Mesenchymal stem cell (in vitro differentiated cells and primary cell): ENCODE data around the gene NUDT4B.
"Not testable (repeated sequence)": the region's sequence is repeated elsewhere in the genome, so short reads cannot be mapped to it uniquely, and the experiment has no call there.

Experiments
- DNase-seq: peaks from one replicate; pipeline ENCODE4 v3.0.0-alpha.2; 2013
- H2AFZ ChIP-seq: one replicate; pipeline ENCODE4 v1.6.1; 2013; ENCODE audit warnings: low read depth, mild to moderate bottlenecking, control low read depth, inconsistent platforms, low read length, moderate library complexity
- H2AK5ac ChIP-seq: 2 replicates; pipeline ENCODE4 v1.6.1; 2013; ENCODE audit warnings: low read length, moderate library complexity, mild to moderate bottlenecking, inconsistent platforms; ENCODE audit not compliant: severe bottlenecking
- H2BK120ac ChIP-seq: one replicate; pipeline ENCODE4 v1.6.1; 2013; ENCODE audit warnings: low read depth, mild to moderate bottlenecking, inconsistent platforms, low read length, moderate library complexity
- H2BK12ac ChIP-seq, 2 experiments: one replicate each; pipeline ENCODE4 v1.6.1; 2013; ENCODE audit warnings: inconsistent platforms in 2 of 2, low read length in 2 of 2, mild to moderate bottlenecking in 2 of 2, moderate library complexity in 2 of 2, control low read depth in 1 of 2
- H2BK15ac ChIP-seq: one replicate; pipeline ENCODE4 v1.6.1; 2013; ENCODE audit warnings: mild to moderate bottlenecking, low read depth, inconsistent platforms; ENCODE audit not compliant: poor library complexity, severe bottlenecking
- H2BK5ac ChIP-seq: 2 replicates; pipeline ENCODE4 v1.6.1; 2013; ENCODE audit warnings: low read depth, mild to moderate bottlenecking, low read length, control low read depth, inconsistent platforms; ENCODE audit not compliant: poor library complexity, severe bottlenecking
- H3K14ac ChIP-seq, 2 experiments: one replicate each; pipeline ENCODE4 v1.6.1; 2013; ENCODE audit warnings: inconsistent platforms in 2 of 2, low read length in 2 of 2, control low read depth in 1 of 2, mild to moderate bottlenecking in 1 of 2, moderate library complexity in 1 of 2
- H3K18ac ChIP-seq, 2 experiments: one replicate each; pipeline ENCODE4 v1.6.1; 2013; ENCODE audit warnings: inconsistent platforms in 2 of 2, low read length in 2 of 2, control low read depth in 1 of 2, low read depth in 1 of 2, mild to moderate bottlenecking in 1 of 2
- H3K23ac ChIP-seq, 2 experiments: one replicate each; pipeline ENCODE4 v1.6.1; 2013; ENCODE audit warnings: inconsistent platforms in 2 of 2, low read length in 2 of 2, mild to moderate bottlenecking in 2 of 2, moderate library complexity in 2 of 2, control low read depth in 1 of 2
- H3K27ac ChIP-seq: 2 replicates; pipeline ENCODE4 v1.5.1; 2013; ENCODE audit warnings: mild to moderate bottlenecking, moderate library complexity, low read length, control low read depth, inconsistent platforms; ENCODE audit not compliant: poor library complexity, severe bottlenecking
- H3K27me3 ChIP-seq, 2 experiments: 2 replicates each; pipeline versions ENCODE4 v1.6.1 to v1.7.0; 2013; ENCODE audit warnings: low read length in 2 of 2, mild to moderate bottlenecking in 2 of 2, moderate library complexity in 2 of 2, control low read depth in 1 of 2, inconsistent platforms in 1 of 2; ENCODE audit not compliant: control insufficient read depth in 1 of 2, insufficient read depth in 1 of 2
- H3K36me3 ChIP-seq, 2 experiments: 2 replicates each; pipeline versions ENCODE4 v1.6.1 to v1.7.0; 2013; ENCODE audit warnings: low read length in 2 of 2, control low read depth in 1 of 2, inconsistent platforms in 1 of 2, low read depth in 1 of 2, mild to moderate bottlenecking in 1 of 2; ENCODE audit not compliant: insufficient read depth in 2 of 2, control insufficient read depth in 1 of 2
- H3K4ac ChIP-seq, 2 experiments: one replicate each; pipeline ENCODE4 v1.6.1; 2013; ENCODE audit warnings: inconsistent platforms in 2 of 2, low read length in 2 of 2, mild to moderate bottlenecking in 2 of 2, moderate library complexity in 2 of 2, control low read depth in 1 of 2, low read depth in 1 of 2
- H3K4me1 ChIP-seq: 2 replicates; pipeline ENCODE4 v1.6.1; 2013; ENCODE audit warnings: low read depth, low read length, control low read depth; ENCODE audit not compliant: control insufficient read depth, insufficient read depth
- H3K4me2 ChIP-seq: 2 replicates; pipeline ENCODE4 v1.6.1; 2013; ENCODE audit warnings: low read length, mild to moderate bottlenecking, inconsistent platforms; ENCODE audit not compliant: poor library complexity, severe bottlenecking
- H3K4me3 ChIP-seq, 2 experiments: 2 replicates each; pipeline versions ENCODE4 v1.5.1 to v1.7.0; 2013; ENCODE audit warnings: low read length in 2 of 2, mild to moderate bottlenecking in 2 of 2, control low read depth in 1 of 2, low read depth in 1 of 2; ENCODE audit not compliant: insufficient read depth in 1 of 2
- H3K79me1 ChIP-seq: replicated peaks from 2 replicates; pipeline ENCODE4 v1.6.1; 2013; ENCODE audit warnings: mild to moderate bottlenecking, control low read depth, low read length, inconsistent platforms; ENCODE audit not compliant: poor library complexity, severe bottlenecking
- H3K9ac ChIP-seq: 2 replicates; pipeline ENCODE4 v1.7.0; 2013; ENCODE audit warnings: mild to moderate bottlenecking, low read length, moderate library complexity
- H3K9me3 ChIP-seq: 2 replicates; pipeline ENCODE4 v1.7.0; 2013; ENCODE audit warnings: mild to moderate bottlenecking, low read length; ENCODE audit not compliant: control insufficient read depth
- H4K8ac ChIP-seq: one replicate; pipeline ENCODE4 v1.6.1; 2013; ENCODE audit warnings: inconsistent platforms, mild to moderate bottlenecking, low read length, moderate library complexity
- H4K91ac ChIP-seq: one replicate; pipeline ENCODE4 v1.6.1; 2013; ENCODE audit warnings: mild to moderate bottlenecking, low read length, inconsistent platforms
- WGBS: methylation state at CpG from one replicate; pipeline ENCODE4 v1.1.7; 2013; ENCODE audit warnings: mixed read lengths; 5-methylcytosine and 5-hydroxymethylcytosine counted together

NUDT4B gene

GRCh38 chr1:148715518-148715917 lies 33.1 kb upstream of the NUDT4B start:
- not testable (repeated sequence) for H3K23ac ChIP-seq, H3K4ac ChIP-seq, H3K9ac ChIP-seq, DNase-seq, H2BK15ac ChIP-seq, H4K91ac ChIP-seq, H2BK12ac ChIP-seq, H4K8ac ChIP-seq, H3K4me2 ChIP-seq, H3K18ac ChIP-seq, H2AK5ac ChIP-seq, H3K36me3 ChIP-seq, H2BK120ac ChIP-seq, H3K27me3 ChIP-seq, H3K27ac ChIP-seq, H3K79me1 ChIP-seq, H3K4me3 ChIP-seq, H3K14ac ChIP-seq, H2BK5ac ChIP-seq, H2AFZ ChIP-seq, H3K9me3 ChIP-seq, H3K4me1 ChIP-seq
- no CpG with 5 or more reads among the region's 3 CpGs for WGBS

- not testable (repeated sequence) for H3K14ac ChIP-seq, DNase-seq, H2BK12ac ChIP-seq, H3K18ac ChIP-seq, H2BK5ac ChIP-seq, H3K4me1 ChIP-seq, H3K4me3 ChIP-seq, H3K79me1 ChIP-seq, H3K23ac ChIP-seq, H4K8ac ChIP-seq, H2AFZ ChIP-seq, H3K27ac ChIP-seq, H3K9ac ChIP-seq, H3K4ac ChIP-seq, H4K91ac ChIP-seq, H2AK5ac ChIP-seq, H3K4me2 ChIP-seq, H3K27me3 ChIP-seq, H2BK120ac ChIP-seq, H3K36me3 ChIP-seq, H3K9me3 ChIP-seq, H2BK15ac ChIP-seq
- WGBS = no CpG with 5 or more reads among the region's 1 CpG
Observed at GRCh38 chr1:148716966-148717520, 31.5 kb upstream of the NUDT4B start.

- H3K18ac ChIP-seq, H3K9ac ChIP-seq, H3K27me3 ChIP-seq, H4K8ac ChIP-seq, DNase-seq, H2BK15ac ChIP-seq, H3K36me3 ChIP-seq, H3K14ac ChIP-seq, H3K4ac ChIP-seq, H3K4me1 ChIP-seq, H3K4me3 ChIP-seq, H4K91ac ChIP-seq, H3K23ac ChIP-seq, H3K4me2 ChIP-seq, H3K9me3 ChIP-seq, H2BK12ac ChIP-seq, H2AK5ac ChIP-seq, H3K27ac ChIP-seq, H2AFZ ChIP-seq, H2BK120ac ChIP-seq, H2BK5ac ChIP-seq, H3K79me1 ChIP-seq: not testable (repeated sequence)
- WGBS = no CpG with 5 or more reads among the region's 9 CpGs
Observed at GRCh38 chr1:148720918-148721317, 27.7 kb upstream of the NUDT4B start.

- H4K8ac ChIP-seq, H2BK5ac ChIP-seq, H2BK120ac ChIP-seq, H3K79me1 ChIP-seq, H2AK5ac ChIP-seq, H3K27ac ChIP-seq, H3K27me3 ChIP-seq, H3K36me3 ChIP-seq, H3K18ac ChIP-seq, H3K23ac ChIP-seq, H3K9ac ChIP-seq, H3K4ac ChIP-seq, H2BK15ac ChIP-seq, DNase-seq, H3K14ac ChIP-seq, H3K4me2 ChIP-seq, H4K91ac ChIP-seq, H3K4me3 ChIP-seq, H2AFZ ChIP-seq, H3K9me3 ChIP-seq, H2BK12ac ChIP-seq, H3K4me1 ChIP-seq: not testable (repeated sequence)
- no CpG with 5 or more reads among the region's 2 CpGs for WGBS
Observed at GRCh38 chr1:148722758-148723157, 25.8 kb upstream of the NUDT4B start.
